HUDEP-2 (cell line): ENCODE measurements around the gene ENTREP3.
A peak's percentile ranks its signal among the peaks of the same experiment; 100 is the strongest.
"Not testable (repeated sequence)": the region's sequence is repeated elsewhere in the genome, so short reads cannot be mapped to it uniquely, and the experiment has no call there.

Source experiments
- DNase-seq, 76 experiments: peaks; one replicate each; lab custom pipeline; 2025; ENCODE audit not compliant: unreplicated experiment in 76 of 76; lab: John Stamatoyannopoulos, UW

The ENTREP3 gene, protein sequence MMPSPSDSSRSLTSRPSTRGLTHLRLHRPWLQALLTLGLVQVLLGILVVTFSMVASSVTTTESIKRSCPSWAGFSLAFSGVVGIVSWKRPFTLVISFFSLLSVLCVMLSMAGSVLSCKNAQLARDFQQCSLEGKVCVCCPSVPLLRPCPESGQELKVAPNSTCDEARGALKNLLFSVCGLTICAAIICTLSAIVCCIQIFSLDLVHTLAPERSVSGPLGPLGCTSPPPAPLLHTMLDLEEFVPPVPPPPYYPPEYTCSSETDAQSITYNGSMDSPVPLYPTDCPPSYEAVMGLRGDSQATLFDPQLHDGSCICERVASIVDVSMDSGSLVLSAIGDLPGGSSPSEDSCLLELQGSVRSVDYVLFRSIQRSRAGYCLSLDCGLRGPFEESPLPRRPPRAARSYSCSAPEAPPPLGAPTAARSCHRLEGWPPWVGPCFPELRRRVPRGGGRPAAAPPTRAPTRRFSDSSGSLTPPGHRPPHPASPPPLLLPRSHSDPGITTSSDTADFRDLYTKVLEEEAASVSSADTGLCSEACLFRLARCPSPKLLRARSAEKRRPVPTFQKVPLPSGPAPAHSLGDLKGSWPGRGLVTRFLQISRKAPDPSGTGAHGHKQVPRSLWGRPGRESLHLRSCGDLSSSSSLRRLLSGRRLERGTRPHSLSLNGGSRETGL

GRCh38 chr1:155255243-155256007, at the start of gene ENTREP3:
ENTREP3 (minus strand) TSS chr1:155255483; CDS start chr1:155254877, 606 bp downstream.
- DNase-seq: peak in 57 of 76 experiments; percentile 8 to 74 (median 47)

DNA sequence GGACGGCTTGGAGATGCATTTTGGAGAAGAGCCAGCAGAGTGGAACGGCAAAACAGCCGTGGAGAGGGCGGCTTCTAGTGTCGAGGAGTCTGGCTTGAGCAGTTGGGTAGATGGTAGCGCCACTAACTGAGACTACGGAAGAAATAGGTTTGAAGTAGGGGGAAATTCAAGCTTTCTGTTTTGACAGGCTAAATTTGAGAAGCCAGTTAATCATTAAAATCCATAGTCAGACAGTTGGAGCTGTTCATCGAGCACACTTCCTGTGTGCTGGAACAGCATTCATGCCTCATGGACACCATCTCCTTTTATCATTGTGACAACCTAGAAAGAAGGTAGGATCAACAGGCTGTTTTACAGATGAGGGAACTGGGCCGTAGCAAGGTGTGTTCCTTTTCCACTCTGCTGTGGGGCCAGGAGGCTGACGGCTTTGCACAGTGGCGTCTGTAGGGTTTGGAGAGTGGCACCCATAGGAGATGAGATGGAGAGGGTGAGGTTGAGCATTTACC, 49.3 kb upstream of the ENTREP3 start:
- DNase-seq: no peak

GRCh38 chr1:155301342-155301841, 46.1 kb upstream of the ENTREP3 start, which contains the start of gene PKLR:
PKLR (minus strand) TSS chr1:155301438; CDS start chr1:155301395, 43 bp downstream.
- DNase-seq: peak in 72 of 76 experiments; percentile 10 to 85 (median 61)

- peak in 5 of 76 experiments; percentile 34 to 51 (median 45) for DNase-seq
These were observed 45.5 kb upstream of the ENTREP3 start for GRCh38 chr1:155300553-155301329.

DNA sequence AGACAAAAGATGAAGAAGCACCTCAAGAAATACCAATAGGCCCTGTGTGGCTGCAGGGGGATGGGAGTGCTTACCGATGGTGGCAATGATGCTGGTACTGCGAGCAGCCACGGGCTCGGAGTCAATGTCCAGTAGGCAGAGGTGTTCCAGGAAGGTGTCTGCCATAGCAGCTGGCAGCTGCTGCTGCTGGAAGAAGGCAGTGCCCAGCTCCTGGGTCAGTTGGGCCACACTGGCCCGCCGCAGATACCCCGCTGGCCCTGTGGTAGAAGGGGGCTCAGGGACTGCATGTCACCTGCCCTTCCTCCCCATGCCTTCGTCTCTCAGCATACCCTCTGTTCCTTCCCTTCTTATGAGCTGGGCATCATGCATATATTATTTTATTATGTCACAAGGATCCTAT, 44.7 kb upstream of the ENTREP3 start:
- no peak for DNase-seq

GRCh38 chr1:155297384-155297783, 42.1 kb upstream of the ENTREP3 start:
- no peak for DNase-seq

GRCh38 chr1:155296661-155297060, 41.4 kb upstream of the ENTREP3 start:
- DNase-seq: peak in 6 of 76 experiments; percentile 7 to 35 (median 26)

- DNase-seq: no peak
These were observed 40.6 kb upstream of the ENTREP3 start for GRCh38 chr1:155295942-155296267.

DNA sequence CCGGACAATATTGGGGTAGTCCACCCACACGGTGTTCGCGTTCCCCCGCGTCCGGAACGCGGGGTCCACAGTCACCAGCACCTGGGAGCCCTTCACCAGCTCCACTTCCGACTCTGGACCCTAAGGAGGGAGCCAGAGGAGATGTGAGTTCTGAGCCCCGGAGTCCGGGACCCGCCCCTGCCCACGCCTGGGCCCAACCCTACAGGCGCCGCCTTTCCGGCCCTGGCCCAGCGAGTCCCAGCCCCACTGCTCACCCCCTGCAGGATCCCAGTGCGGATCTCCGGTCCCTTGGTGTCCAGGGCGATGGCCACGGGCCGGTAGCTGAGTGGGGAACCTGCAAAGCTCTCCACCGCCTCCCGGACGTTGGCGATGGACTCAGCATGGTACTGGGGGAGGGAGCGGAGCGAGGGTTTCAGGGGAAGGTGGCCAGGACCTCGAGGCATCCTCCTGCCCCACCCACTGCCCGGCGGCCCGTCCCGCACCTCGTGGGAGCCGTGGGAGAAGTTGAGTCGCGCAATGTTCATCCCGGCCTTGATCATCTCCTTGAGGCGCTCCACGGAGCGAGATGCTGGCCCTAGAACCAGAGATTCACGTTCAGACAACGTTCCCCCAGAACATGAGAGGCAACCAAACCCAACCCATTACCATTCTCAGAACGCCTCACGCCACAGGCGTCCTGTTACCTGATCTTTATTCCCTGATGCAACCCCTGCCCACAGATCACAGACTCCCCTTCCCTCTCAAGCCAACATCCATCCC, 40.1 kb upstream of the ENTREP3 start:
- DNase-seq: no peak

GRCh38 chr1:155294520-155295182, 39.4 kb upstream of the ENTREP3 start:
- DNase-seq: no peak

DNA sequence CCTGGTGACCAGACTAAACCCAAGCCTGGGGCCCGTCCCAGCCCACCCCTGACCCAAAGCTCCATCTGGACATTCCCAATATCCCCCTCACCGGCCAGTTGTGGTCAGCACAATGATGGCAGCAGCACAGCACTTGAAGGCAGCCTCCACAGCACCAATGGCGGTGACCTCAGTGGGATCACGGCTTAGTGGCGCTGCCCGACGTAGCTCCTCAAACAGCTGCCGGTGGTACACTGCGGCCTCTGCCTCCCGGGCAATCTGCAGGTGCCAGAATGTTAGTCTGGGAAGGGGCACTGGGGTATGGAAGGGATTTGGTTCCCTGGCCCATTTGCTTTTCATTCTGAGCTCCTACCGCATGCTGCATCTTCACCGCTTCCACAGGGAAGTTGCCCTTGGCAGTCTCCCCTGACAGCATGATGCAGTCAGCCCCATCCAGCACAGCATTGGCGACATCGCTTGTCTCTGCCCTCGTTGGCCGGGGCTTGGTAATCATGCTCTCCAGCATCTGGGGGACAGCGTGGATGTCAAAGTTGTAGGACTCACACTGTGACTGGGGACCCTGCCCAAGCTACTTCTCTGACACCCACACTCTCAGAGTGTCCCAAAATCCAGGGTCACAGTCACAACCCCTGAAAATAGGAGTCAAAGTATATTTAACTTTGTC, 37.9 kb upstream of the ENTREP3 start:
- DNase-seq: no peak

DNA sequence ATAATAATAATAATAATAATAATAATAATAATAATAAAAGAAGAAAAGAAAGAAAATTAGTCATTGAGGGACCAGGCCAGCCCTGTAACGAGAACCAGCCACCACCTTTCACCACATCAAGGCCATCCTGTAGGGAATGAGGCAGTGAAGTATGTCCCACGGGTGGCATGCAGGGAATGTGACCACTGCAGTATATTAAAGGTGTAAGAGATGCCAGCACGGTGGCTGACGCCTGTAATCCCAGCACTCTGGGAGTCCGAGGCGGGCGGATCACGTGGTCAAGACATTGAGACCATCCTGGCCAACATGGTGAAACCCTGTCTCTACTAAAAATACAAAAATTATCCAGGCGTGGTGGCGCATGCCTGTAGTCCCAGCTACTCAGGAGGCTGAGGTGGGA, 35.7 kb upstream of the ENTREP3 start:
- DNase-seq: not testable (repeated sequence)

DNA sequence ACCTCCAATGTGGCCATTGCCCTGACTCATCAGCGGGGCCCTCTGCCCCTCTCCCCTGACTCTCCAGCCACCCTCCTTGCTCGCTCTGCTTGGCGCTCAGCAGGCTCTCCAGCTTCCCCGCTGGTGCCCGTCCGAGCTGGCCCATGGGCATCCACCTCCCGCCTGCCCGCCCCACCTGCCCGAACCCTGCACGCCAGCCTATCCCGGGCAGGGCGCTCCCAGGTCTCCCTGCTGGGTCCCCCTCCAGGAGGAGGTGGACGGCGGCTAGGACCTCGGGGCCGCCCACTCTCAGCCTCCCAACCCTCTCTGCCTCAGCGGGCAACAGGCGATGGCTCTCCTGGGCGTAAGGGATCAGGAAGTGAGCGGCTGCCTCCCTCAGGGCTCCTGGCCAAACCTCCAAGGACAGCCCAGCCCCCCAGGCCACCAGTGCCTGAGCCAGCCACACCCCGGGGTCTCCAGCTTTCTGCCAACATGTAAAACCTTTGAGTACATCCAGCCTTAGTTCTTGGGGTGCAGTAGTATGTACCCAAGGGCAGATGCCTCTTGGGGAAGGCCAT, 32.8 kb upstream of the ENTREP3 start:
- peak in 34 of 76 experiments; percentile 15 to 60 (median 42) for DNase-seq

DNA sequence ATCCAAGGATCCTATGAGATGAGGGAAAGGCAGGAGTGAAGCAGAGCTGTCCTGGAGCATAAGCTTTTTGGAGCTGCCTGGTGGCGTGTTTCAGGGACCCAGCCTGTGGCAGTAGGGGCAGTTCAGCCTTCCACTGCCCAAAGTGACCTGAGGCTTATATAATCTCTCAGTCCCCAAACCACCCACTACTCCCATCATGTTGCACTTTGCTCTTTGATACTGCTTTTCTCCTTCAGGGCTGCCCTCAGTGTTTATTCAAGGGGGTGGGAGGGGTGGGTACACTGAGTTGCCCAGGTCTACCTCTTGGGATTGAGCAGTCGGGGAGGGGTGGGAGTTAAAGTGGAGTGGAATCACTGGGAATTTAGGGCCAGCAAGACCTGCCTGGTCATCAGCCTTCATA, 31.3 kb upstream of the ENTREP3 start:
- DNase-seq: no peak

DNA sequence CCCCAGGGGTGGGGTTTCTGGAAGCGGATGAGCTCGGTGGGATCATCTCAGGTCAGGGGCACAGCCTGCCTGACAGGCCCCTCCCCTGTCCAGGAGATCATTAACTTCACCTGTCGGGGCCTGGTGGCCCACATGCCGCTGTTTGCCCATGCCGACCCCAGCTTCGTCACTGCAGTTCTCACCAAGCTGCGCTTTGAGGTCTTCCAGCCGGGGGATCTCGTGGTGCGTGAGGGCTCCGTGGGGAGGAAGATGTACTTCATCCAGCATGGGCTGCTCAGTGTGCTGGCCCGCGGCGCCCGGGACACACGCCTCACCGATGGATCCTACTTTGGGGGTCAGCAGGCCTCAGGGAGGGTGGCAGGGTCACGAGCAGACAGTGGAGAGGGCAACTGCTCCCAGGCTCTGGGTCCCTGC, 30.4 kb upstream of the ENTREP3 start:
- no peak for DNase-seq

DNA sequence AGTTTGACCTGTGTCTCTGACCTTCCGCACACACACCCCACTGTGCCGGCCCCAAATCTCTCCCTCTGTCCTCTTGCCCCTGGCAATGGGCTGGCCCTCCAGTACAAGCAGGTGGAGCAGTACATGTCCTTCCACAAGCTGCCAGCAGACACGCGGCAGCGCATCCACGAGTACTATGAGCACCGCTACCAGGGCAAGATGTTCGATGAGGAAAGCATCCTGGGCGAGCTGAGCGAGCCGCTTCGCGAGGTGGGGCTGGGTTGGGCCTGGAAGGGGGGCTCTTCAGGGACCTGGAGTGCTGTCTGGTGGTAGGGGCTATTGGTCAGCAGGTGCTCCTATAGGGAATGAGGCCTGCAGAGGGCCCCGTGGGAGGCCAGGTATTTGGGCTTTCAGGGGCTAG, 29.8 kb upstream of the ENTREP3 start:
- no peak for DNase-seq

- DNase-seq: no peak
These were observed 29.2 kb upstream of the ENTREP3 start for GRCh38 chr1:155284476-155284875.

DNA sequence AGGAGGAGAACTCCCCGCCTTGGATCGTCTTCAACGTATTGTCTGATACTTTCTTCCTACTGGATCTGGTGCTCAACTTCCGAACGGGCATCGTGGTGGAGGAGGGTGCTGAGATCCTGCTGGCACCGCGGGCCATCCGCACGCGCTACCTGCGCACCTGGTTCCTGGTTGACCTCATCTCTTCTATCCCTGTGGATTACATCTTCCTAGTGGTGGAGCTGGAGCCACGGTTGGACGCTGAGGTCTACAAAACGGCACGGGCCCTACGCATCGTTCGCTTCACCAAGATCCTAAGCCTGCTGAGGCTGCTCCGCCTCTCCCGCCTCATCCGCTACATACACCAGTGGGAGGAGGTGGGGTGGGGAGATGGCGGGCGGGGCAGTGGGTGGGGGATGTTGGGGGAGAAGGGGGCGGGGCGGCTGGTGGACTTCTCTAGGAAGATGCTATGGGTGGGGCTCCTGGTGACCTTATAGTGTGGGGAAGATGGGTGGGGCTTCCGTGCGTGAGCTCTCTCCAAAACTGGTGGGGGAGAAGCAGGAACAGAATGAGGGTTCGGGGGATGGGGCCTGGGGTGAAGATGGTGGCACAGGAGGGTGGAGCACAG, 27.3 kb upstream of the ENTREP3 start:
- DNase-seq: no peak
